Middle frontal gyrus (tissue), 1 donor: ENCODE measurements around the gene EBLN2.
"Not testable (repeated sequence)": the region's sequence is repeated elsewhere in the genome, so short reads cannot be mapped to it uniquely, and the experiment has no call there.

ENCODE experiments used
- DNase-seq: peaks from one replicate; pipeline ENCODE4 v3.0.0-alpha.2; 2015; ENCODE audit warnings: low spot score; ENCODE audit errors: extremely low spot score

The EBLN2 gene

DNA sequence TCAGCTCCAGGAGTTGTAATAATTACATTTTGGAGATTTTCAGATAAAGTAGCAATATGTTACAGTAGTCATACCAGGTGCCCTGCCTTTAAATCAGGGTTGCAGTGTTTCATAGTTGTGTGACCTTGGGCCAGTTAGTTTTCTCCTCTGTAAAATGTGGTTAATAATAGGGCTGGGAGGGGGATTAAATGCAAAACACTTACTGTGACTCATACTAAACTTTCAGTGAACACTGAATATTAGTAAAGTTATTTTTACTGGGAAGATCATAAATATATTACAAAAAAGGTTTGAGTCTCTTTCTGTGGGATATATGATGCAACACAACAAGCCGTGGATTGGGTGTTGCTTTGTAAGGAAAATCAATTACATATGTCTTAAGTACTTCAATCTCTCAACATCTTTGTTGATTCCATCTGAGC is 1.1 kb upstream of the EBLN2 start:
- DNase-seq: no peak

DNA sequence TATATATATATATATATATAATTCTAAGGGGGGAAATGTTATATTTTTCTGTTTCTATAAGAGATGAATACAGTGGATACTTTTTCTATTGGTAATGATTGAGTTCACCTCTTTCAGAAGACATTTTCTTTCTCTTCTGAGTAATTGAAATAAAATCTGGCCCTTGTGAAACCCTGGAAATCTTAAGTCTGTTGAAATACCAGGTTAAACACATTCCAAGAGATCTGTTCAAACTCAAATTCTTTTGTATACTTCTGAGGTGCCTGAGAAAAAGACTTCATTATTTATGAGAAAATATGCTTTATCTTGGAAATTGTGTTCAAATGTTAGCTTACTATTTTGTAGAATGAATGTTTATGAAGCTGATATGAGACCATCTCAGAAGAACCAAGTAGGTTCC is 4.8 kb downstream of the EBLN2 start:
- DNase-seq: not testable (repeated sequence)

DNA sequence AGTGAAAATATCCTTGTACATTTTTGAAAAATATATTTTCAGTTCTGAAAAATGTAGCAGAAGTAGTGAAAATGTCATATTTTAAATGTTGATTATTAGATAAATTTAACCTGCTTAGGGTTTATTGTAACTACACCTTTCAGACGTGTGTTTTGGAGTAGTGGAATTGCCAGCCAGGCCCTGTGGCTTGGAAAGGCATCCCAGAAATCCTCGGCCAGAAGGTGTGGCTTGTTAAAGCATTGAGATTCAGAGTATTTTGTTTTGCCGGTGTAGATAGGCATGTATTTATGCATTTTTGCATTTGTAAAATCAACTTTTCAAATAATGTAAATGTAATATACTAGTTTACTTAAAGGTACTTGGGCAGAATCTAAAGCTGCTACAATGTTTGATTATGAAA is 7.0 kb downstream of the EBLN2 start:
- DNase-seq: no peak

DNA sequence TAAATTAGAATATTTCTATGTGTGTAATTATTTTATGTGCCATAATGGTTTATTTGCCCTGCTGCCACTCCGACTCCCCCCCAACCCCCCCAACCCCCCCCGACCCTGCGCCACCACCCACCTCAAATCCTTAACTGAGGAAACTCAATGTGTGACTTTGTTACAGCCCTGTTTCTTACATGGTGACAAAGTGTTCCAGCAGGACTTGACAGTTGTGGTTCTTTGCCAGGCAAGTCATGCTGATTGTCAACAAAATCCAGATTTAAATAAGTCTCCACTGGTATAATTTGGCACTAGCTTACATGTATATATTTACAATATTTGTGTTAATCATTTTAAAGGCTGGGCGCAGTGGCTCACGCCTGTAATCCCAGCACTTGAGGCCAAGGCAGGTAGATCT is 7.7 kb downstream of the EBLN2 start:
- no peak for DNase-seq

DNA sequence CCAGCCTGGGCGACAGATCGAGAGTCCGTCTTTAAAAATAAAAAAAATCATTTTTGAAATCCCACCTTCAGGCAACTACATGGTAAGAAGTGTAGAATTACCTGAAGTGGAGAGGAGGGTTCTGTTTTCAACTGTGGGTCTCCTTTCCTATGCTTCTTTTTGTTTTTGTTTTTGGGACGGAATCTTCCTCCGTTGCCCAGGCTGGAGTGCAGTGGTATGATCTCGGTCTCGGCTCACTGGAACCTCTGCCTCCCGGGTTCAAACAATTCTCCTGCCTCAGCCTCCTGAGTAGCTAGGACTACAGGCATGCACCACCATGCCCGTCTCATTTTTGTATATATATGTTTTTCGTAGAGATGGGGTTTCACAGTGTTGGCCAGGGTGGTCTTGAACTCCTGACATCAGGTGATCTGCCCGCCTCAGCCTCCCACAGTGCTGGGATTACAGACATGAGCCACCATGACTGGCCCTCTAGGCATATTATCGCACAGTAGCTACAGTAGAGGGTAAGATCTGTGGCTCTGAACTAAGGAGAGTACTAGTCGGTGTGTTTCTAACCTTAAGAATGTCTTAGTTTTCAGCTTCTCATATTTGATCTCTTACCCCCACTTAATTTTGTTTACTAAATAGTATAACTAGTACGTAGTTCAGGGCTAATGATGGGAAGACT is 8.5 kb downstream of the EBLN2 start:
- no peak for DNase-seq

DNA sequence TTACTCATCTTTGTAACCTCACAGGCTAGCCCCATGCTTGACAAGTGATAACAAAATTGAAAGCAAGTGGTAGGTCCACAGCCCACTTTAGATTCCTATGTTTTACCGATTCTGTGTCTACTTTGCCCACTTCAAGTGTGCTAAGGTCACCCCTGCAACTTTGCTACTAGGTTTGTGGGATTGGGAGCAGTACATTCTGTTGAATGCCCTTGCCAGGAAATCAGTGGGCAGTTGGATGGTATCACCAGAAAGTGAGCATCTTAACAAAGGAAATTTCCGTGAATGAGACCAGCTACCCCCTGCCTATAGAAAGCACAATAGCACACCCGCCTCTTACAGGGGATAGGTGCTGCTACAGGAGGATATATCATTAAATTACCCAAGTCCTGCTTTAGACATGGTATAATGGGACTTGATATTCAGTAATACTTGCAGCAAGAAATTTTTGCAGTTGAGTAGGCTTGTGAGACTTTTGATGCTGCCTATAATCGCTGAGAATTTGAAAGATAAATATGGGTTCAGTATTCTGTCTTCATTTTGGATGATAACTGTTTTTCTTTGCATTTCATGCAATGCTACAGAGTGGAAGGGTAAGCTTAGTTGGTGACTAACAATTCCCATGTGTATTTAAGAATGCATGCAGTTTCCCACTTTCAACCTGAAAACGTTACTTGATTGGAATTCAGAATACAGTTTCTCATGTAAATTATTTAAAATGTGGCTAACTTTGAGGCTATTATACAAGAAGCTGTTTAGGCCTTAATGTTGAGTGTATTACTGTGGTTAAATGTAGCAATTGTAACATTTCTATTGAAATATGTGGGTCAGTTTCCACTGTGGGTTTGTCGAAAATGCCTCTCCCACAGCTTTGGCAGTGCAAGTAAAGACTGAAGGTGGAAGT is 9.5 kb downstream of the EBLN2 start:
- no peak for DNase-seq

DNA sequence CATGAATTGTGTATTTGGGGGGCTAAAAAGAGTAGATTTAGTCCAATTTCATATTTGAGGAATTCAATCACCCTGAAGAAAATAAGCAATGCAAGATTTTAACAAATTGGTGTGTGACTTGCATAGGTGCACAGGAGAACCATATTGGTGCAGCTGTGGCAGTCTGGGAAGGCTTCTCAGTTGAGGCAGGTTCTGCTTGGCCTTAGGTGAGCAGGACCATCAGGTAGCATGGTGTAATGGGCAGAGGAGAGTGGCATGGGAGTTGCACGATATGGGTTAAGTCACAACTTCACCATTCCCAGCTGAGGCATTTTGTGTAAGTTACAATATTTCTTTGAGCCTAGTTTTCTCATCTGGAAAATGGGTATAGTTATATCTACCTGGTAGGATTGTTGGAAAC is 10.5 kb downstream of the EBLN2 start:
- DNase-seq: no peak

DNA sequence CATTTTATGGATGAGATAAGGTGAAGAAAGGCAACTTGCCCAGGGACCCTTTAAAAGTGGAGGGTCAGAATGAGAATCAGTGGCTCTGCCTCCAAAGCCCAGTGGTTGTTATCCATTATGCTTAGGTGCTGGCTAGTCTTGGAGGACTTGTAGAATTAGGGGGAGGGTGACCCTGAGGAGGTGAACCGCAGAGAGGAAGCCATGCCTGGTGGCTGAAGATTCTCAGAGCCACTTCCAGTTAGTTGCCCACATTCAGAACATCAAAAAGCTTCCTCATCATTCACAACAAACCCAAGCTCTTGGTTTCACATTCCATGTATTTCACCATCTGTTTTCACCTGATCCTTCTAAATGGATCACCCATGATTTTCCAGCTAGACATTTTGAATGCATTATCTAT is 11.2 kb downstream of the EBLN2 start:
- no peak for DNase-seq

DNA sequence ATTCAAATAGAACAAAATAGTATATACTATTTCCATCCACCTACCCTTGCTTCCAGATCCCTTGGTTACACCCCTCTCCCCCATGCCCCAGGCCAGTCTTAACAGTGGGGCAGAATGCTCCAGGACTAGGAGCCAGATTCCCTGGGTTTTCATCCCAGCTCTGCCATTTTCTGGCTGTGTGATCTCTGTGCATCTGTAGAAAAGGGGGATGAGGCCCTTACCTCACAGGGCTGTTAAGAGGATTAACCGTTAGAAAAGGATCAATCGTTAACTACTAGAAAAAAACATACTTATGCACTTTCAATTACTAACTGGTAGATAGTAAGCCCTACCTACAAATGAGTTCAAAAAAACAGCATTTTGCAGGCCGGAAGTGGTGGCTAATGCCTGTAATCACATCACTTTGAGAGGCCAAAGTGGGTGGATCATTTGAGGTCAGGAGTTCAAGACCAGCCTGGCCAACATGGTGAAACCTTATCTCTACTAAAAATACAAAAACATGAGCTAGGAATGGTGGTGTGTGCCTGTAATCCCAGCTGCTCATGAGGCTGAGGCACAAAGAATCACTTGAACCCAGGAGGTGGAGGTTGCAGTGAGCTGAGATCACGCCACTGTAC is 11.7 kb downstream of the EBLN2 start:
- no peak for DNase-seq

DNA sequence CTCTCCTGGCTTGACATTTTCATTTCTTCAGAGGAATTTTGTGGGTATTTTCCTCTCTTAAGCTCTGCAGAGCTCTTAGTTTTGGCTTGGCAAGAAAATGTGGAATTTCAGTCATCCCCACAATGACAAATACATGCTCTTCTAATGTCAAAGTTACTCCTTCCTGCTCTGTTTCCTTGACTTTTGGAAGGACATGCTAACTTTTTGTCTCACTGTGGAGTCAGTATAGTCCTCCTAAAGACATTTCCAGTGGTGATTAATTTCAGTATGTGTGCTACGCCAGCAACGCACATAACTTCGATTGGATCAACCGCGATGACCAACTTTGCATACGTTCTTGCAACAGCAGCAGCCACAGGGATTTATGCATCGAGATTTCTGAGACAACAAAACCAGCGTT is 13.3 kb downstream of the EBLN2 start:
- DNase-seq: no peak

DNA sequence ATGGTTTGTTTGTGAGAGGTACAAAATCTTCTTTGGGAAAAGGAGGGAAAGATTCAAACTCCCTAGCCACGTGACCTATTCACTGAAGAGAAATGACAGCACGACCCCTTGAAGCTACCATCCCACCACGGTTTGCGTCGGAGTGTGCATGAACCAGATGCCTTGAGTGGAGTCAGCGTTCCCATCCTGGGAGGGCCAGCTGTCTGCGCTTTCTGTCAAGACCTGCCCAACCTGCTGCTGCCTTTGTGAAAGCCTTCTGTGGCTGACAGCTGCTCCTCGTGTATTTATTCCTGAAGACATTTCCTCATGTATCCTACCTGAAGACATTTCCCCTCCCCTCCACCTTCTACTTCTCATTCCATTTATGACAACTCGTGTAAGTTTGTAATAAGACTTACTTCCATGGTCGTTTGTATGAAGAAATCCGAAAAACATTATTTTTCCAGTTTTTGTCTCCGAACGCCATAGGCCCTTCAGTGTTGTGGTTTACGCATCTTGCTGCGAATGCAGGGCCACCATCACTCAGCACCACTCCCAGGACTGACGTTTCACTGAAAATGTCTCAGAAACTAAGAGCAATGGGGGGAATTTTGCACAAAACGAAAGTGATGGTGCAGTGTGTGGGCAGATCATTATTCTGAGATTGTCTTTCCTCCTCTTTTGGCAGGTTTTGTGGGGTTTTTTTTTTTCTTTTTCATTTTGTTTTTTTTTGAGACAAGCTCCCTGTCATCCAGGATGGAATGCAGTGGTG is 18.9 kb downstream of the EBLN2 start:
- no peak for DNase-seq

DNA sequence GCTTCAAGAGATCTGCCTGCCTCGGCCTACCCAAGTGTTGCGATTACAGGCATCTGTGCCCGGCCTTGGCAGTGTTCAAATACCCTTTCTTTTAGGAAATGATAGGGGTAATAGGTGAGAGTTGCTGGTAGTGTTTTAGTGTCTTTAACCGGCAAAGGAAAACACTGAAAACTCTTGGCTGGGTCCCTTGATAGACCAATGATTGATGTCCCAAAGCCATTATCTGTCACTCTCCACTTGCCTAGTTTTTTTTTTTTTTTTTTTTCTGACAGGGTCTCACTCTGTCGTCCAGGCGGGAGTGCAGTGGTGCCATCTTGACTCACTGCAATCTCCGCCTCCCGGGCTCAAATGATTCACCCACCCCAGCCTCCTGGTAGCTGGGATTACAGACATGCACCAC is 19.7 kb downstream of the EBLN2 start:
- DNase-seq: no peak

DNA sequence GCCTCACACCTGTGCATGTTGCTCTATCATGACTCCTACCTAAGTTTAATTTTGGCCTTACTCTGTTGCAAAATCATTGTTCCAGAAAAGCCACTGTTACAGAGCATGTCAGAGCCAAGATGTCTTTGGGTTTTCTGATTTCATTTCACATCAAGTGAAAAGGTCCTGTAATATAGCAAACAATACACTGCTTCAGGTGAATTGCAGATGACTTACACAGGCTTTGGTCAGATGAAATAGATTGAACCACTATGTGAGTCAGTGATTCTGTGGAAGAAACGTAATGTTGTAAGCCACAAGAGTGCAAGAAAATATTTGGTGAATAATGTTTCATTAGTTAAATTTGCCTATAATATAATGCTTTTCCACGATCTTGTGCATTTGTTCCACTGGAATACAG is 22.7 kb downstream of the EBLN2 start:
- no peak for DNase-seq

DNA sequence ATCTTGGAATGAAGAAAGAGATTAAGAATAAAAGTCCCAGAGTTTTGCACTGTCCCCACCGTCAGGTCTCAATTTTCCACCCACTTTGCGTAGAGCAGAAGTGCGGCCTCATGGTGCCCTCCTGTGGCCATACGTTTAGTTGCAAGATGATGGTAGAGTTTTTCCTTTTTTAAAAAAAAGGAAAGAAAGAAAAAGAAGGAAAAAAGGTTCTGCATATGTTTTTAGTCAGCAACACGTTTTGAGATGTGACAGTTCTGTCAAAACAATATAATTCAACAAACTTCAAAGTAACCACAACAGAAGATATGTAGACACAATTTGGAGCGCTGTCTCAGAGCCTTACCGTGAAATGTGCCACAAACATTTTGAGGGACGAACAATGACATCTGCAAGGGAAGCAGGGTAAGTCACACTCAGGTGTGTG is 24.6 kb downstream of the EBLN2 start:
- DNase-seq: peak; percentile 25

DNA sequence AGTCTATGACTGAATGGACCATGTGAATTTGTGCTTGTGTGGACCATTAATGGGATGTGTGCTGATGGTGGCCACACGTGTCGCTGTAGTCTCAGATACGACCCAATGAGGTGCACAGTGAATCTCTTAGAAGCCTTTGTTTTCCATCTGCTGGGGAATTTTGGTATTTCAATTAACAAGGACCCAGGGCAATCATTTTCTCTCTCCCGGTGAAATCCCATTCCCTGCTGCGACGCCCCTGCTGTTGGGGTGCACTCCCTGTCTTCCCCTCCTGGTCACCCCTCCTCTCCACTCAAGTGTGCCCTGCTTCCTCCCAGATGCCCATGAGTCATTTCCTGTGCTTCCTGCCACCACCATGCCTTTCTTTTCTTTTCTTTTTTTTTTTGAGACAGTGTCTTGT is 32.7 kb downstream of the EBLN2 start:
- no peak for DNase-seq

DNA sequence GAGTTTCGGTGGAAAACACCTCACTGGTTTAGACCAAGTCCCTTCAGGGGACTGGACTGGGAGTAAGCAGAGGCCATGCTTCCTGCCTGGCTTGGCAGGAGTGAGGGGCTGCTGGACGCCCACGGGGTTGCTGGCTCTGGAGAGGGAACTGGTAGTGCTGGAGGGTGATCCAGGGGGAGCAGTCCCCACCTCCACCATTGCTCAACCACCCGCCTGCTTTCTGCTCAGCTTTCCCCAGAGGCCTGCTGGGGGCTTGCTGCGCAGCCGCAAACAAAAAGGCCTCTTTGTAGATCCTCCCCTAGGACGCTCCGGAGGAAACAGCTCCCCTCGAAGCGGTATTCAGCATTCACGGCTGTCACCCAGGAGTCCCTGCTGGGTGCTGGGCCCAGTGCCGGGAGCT is 33.5 kb downstream of the EBLN2 start:
- no peak for DNase-seq

DNA sequence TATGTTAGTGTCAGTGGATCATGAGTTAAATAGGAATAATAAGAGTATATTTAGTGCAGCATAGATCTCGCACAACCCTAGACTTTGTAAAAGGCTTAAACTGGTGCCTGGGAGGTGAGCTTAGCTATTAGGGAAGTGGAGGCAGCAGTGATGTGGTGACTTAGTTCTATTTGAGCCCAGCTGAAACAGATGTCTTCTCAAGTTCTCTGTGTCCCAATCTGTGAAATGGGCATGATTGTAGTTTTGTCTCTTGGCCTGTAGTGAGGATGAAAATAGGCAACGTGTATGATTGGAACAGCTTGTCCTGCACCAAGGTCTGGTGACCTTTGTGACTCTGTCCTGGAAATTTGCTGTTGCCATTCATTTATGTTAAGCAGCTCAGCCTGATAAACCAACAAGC is 34.7 kb downstream of the EBLN2 start:
- no peak for DNase-seq

DNA sequence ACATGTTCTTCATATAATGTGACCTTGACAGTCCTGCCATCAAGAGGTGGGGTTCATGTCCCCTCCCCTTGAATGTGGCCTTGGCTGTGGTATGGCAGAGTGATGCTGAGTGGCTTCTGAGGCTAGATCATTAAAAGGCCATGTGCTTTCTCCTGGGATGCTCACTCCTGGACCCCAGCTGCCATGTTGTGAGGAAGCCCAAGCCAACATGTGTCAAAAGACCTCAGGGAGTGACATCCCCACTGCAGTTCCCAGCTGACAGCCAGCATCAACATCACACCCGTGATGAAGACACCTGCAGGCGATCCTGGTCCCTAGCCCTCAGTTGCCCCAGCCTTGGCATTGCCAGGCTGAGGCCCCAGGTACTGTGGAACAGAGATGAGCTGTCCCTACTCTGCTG is 36.6 kb downstream of the EBLN2 start:
- no peak for DNase-seq

DNA sequence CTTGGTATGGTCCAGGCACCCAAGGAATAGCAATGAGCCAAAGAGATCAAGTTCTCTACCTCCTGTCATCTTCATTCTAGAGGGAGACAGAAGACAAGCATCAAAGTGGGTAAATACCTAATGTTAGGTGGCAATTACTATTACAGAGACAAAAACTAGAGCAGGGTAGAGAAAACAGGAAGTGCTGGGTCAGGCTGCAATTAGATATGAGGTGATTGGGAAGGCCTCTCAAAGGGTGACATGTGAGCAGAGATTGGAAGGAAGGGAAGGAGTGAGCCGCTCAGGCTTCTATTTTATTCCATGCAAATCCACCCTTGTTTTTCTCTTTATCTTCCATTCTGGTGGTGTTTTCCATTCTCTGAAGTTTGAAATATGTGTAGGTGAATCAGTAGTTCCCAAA is 37.4 kb downstream of the EBLN2 start:
- no peak for DNase-seq

DNA sequence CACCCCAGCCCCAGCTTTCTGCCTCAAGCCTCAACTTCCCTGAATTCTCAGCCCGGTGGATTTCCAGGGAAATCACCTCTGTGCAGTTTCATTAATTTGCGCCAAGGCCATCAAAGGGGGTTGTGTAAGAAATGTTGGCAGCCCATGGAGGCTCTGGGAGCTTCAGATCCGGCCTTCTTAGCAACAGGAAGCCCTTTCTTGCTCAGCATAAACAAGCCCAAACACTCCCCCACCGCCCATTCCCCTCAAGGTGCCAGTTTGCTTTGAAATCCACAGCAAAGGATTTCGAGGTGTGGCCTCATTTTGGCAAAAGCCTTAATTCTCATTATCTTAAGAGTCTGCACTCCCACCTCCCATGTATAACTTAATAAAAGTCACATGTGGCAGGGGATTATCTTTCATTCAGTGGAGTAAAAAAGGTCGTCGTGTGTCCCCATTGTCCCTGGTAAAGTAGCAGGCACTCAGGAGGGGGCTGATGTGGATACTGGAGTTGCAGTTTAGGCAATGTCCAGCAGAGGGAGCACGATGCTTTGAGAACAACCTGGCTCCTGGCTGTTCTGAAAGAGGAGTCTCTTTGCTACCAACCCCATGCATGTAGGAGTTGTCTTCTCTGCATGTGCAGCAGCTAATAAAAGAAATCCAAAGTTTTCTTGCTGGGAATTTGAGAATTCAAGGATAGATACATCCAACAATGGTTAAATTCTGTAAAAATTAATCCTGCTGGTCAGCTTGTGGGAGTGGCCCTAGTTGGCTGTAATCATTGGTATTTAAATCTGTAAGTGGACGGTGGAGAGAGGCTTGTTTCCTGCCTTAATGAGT is 39.5 kb downstream of the EBLN2 start:
- DNase-seq: peak; percentile 81

DNA sequence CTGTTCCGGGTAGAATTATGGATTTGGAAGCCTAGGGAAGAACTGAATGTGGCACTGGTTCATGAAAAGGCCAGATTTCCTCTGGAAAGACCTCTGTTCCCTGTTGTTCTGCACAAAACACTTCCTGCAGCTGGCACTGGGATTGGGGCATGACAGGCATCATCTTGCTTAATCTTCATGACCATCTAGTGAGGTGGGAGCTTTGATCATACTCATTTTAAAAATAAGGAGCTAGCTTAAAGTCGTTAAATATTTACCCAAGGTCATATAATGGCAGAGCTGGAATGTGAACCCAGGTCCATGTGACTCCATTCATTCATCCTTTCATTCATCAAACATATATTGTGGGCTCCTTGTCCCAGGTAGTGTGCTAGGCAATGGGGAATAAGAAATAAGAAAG is 40.4 kb downstream of the EBLN2 start:
- DNase-seq: no peak
